Renal cortical epithelial cell (primary cell): ENCODE data around the gene HDAC8. TPM values are rescaled to one million over a fixed set of nuclear protein-coding genes. Genes with fewer than 3 reads are reported as not detected.
A peak's percentile ranks its signal among the peaks of the same experiment; 100 is the strongest.
"Not testable (repeated sequence)": the region's sequence is repeated elsewhere in the genome, so short reads cannot be mapped to it uniquely, and the experiment has no call there.

Source experiments
- DNase-seq: peaks from one replicate; pipeline ENCODE4 v3.0.0-alpha.2; 2011; ENCODE audit warnings: low read depth
- total RNA-seq: library from RNA; depleted of rRNA; stranded (reverse); fragments of >200 nt; gene quantifications from 2 replicates; pipeline ENCODE4 v1.2.3, GENCODE V29; 2014

The HDAC8 gene
- total RNA-seq, 1 donor from 2014 or later, result 48.0 TPM

DNA sequence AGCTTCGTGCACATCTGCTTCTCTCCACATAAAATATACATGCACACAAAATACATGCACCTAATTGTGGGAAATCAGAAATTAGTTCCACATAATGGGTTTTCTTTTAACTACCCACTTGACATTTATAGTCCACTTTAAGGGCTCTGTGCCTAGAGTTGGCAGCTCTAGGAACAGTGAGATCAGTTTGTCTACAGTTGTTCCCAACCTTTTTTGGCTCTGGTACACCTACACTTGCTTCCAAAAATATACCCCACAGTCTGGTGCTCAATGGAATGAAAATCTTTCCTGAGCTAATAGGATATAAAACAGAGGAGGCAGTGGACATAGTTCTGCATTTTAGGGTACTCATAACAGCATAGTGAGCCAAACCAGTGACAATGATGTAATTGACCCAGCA is 36.1 kb downstream of the HDAC8 start:
- no peak for DNase-seq

DNA sequence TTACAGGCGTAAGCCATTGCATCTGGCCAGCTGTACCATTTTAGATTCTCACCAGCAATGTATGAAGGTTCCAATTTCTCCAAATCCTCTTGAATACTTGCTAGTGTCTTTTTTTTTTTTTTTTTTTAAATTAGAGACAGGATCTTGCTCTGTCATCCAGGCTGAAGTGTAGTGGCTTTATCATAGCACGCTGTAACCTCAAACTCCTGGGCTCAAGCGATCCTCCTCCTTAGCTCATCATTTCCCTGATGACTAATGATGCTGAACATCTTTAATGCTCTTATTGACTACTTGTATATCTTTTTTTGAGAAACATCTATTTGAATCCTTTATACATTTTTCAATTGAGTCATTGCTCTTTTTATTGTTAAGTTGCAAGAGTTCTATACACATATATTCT is 40.3 kb downstream of the HDAC8 start:
- no peak for DNase-seq

DNA sequence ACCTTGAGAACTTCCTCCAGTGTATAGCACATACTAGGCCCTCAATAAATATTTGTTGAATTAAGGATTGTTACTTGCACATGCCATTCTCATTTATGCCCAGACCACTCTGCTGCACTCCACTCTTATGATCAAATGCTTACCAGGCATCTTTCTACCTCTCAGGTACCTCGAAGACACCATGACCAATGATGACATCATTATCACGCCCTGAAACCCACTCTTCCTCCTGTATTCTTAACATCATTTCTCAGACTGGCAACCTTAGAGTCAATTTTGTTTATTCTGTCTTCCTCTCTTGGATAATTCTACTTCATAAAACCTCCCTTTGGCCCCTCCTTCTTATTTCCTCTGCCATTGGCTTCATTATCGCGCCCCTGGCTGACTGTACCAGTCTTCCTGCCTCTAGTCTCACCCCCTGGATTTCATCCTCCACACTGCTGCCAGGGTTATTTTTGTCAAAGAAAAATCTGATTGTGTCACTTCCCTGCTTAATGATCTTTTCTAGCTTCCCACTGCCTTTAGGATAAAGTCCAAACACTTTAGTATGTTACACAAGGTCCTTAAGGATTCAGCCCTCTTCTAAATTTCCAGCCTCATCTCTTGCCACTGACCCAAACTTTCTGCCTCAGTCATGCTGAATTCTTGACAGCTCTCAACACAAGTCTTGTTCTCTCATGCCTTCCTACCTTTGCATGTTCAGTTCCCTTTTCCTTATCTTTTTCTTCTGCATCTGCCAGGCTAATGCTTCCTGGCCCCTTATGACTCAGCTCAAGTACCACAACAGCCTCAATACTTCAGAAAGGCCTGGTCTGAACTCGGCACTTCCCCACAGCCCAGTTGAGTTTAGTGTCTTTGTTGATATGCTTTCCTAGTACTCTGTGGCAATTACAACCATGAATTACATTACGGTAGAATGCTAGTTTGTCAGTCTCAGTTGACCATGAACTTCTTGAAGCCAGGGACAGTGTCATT is 45.8 kb downstream of the HDAC8 start:
- no peak for DNase-seq

DNA sequence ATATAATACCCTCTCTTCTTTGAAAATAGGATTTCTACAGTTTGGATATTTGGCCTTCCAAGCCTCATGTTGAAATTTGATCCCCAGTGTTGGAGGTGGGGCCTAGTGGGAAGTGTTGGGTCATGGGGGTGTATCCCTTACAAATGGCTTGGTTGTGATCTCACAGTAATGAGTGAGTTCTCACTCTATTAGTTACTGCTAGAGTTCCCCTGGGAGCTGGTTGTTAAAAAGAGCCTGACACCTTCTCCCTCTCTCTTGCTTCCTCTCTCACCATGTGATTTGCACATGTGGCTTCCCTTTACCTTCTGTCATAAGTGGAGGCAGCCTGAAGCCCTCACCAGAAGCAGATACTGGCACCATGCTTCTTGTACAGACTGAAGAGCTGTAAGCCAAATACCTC is 73.9 kb downstream of the HDAC8 start:
- DNase-seq, result peak; percentile 7

DNA sequence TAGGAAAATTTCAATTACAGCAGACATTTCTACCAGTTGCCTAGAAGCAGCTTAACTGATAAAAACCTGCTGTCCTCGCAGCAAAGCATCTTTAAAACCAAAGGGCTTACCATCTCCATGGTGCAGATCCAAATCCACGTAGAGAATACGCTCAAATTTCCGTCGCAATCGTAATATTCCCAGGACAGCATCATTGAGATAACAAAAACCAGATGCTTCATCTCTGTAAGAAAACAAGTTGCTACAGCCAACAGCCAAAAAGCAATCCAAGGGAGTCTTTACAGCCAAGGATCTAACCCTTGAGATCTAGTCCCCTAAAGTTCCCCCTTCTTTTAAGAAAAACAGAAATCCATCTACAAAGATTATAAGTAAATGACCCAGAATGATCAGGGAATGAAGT is 77.6 kb downstream of the HDAC8 start:
- DNase-seq, result no peak

DNA sequence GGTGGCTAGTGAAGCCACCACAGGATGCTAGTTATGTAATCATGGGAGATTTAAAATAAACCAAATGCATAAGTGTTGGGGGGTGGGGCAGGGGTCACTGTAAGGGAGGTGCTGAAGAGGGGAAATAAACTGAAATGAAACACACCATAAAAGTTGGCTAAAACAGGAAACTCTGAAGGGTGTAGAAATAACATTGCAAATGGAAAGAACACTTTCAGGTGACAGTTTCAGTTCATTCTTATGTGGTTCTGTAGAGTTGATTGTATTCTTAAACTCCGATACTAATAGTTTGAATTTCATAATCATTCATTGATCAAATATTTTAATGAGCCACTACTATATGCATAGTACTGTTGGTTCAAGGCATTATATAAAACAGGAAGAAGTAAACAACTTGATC is 80.1 kb downstream of the HDAC8 start:
- DNase-seq, result no peak

DNA sequence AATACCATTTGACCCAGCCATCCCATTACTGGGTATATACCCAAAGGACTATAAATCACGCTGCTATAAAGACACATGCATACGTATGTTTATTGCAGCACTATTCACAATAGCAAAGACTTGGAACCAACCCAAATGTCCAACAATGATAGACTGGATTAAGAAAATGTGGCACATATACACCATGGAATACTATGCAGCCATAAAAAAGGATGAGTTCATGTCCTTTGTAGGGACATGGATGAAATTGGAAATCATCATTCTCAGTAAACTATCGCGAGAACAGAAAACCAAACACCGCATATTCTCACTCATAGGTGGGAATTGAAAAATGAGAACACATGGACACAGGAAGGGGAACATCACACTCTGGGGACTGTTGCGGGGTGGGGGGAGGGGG is 82.4 kb downstream of the HDAC8 start:
- DNase-seq, result not testable (repeated sequence)

DNA sequence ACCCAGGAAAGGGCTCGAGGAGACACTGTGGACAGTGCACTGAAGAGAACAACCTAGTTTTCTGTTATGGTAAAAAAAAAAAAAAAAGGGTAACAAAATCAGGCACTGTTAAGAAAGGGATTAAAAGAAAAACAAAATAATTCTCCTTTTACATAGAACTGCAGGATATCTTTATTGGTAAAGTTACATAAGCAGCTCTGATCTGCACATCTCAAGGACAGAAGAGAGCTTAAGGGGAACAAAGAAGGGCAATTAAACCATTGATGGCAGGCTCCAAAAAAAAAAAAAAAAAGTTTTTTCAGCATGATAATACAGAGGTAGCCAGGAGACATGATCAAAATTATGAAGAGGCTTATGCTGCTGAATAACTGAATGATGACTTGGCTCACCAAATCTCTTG is 85.0 kb downstream of the HDAC8 start:
- no peak for DNase-seq

DNA sequence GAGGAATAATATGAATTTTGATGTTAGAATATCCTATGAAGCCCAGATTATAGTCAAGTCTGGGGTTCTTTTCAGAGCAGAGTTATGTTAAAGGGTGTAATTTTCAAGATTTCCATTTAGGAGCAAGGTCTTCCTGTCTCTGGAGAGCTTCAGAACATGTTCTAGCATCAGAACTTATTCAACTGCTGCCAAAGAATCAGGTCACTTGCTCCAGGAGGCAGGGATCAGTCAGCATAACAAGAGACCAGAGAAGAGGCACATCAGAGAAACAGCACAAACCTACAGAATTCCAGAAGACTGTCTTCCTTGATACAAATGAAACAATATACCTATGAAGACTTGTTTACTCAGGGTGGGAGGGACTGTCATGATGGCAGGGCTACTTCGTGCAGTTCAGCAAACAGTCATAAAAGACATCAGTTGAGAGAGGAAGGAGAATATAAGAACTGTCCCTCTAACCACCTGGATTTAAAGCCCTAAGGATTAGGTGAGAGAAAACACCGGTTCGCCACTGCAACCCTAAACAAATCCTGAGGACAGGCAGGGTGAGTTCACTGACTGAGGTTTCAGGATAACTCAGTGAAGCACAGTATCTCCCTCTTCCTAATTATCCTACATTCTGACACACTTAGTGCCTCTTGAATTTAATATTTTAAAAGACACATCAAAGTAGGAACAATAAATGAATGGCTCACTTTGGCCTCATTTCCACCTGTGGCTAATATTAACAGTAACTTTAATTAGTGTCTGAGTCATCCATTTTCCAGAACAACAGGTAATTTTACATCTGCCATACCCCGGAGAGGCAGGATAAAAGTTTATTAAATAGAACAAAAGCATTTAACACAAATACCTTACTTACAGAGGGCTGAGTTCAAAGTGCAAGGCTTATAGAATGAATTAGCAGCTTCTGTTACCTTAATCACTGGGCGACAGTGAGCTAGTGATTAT is 93.0 kb downstream of the HDAC8 start:
- no peak for DNase-seq

DNA sequence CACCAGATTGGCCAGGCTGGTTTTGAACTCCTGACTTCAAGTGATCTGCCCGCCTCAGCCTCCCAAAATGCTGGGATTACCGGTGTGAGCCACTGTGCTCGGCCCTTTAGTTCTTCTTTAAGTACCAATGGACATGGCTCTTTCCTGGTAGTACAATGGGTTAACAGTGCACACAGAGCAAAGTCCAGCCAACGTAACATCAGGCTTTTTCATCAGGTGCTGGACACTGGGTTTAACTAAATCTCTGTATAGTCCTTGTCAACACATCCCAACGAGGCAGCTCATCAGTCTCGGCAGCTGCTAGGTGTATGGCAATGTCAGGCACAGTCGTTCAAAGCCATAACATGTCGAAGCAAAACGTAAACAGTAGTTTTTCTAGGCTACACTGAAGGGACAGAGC is 93.8 kb downstream of the HDAC8 start:
- DNase-seq, result no peak

DNA sequence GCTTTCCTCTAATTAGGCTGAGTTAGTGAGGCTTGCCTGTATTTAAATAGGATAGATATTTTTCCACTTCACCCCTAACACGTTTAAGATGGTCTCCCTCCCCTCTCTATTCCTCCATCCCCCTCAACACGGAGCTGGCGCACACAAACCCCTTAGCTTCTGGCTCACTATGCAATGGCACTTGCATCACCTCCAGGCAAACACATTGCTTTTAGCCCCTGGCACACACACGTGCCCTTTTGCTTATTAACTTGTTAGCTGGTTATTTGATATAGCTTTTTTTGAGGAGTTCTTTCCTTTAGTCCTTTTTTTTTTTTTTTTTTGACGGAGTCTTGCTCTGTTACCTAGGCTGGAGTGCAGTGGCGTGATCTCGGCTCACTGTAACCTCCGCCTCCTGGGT is 94.3 kb downstream of the HDAC8 start:
- DNase-seq, result no peak

DNA sequence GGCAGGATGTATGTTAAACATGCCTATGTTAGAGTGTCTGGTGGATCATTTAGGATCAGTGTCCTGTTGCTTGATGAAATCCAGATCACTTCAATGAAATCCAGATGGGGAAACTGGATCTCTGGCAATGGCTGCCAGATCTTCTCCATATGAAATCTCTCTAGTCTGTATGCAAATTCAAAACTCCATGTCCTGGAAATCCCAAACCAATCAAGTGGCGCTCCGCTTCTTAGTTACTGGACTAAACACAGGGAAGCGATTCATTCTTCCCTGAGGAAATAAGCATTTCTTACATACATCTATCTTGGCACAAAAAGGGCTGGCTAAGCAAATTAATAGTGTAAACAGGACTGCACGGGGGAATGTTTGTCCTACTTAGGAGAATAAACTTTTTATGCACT is 94.9 kb downstream of the HDAC8 start:
- no peak for DNase-seq

DNA sequence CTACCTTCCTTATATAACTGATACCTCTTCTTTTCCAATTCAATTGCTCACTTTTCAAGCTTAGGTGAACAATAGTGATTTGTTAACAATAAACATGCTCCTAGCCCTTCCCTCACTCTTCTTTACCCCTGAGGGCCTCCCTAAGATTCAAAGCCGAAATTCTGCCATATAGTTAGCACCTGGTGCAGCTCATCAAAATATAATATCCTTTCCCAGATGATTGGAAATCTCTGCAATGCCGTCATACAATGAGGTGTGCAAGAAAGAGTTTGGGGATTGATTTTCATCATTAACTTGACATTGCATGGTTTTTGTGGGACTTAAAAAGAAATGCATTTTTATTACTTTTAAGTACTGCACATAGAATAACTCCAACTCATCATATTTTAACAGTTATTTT is 95.3 kb downstream of the HDAC8 start:
- no peak for DNase-seq

DNA sequence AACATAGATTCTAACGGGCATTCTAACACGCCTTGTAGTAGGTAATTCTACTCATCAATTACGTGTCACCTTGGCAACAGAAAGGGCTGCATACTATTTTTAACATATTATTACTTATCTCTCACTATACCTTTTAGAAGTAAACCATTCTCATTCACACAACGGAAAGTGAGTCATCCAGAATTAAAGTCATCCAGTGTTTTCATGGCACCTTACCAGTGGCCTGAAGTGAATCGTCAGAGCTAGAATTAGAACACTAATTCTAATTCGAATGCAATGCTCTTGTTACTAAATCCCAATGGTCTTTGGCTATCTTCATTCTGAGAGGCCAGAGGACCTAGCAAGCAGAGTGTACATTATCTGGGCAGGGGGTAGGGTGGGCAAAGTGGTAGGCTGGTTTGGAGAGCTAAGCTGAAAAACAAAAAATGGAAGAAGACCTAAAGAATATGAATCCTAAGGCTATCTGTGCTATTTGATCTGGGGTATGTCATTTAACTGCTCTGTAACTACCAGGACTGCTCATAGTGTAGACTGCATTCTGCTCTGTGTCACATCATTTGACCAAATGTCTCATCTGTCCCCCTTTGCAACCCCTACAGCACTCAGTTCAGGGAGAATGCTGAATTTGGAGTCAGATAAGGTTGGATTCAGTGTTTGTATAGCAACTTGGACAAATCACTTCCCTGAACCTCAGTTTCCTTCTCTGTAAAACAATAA is 96.5 kb downstream of the HDAC8 start:
- no peak for DNase-seq

DNA sequence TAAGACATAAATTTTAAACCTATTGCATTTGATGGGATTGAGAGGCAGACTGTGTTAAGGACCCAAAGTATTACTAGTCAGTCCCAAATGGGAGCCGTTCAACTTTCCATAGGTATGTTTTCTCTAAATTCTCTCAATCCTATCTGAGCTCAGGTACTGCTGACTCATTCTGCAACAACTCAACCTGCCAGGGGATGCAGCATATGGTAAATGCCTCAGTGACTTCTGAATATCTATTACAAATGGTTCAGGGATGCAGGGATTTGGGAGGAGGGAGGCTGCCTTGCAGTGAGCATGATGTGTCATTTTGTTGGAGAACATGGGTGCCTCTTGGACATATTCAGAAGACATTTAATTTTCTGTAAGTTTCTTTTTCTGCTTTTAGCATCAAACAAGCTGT is 97.3 kb downstream of the HDAC8 start:
- DNase-seq, result no peak

DNA sequence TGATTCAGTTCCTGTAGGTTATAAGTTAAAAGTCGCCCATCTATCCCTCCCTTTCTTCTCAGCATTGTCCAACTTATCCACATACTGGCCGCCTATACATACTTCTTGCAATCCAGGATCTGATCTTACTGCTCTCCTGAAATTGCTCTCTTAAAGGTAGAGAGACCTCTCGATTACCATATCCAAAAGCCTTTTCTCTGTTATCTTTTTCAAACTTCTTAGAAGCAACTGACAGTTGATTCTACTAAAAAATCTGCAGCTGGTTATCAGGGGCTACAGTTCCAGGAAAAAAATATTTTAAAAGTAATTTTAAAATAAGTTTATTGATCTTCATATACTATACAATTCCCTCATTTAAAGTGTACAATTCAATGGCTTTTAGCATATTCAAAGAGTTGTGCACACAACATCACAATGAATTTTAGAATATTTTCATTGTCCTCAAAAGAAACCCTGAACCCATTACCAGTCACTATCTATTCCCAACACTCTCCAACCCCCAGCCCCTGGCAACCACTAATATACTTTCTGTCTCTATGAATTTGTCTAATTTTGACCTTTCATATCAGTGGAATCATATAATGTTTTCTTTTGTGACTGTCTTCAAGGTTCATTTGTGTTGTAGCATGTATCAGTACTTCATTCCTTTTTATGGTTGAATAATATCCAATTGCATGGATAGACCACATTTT is 102.0 kb downstream of the HDAC8 start:
- DNase-seq, result no peak

DNA sequence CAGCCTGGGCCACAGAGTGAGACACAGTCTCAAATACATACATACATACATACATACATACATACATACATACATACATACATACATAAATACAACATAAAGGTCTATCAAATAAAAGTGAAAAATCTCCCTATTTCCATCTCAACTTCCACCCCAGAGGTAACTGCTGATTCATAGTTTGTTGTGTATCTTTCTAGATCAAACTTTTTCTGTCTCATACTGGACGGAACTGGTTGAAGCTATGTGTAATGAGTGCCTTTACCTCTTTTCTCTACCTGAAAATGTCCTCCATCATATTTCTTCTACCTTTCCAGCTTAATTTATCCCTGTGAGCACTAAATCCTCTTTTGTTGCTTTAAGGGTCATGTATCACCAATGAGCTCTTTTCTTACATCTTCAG is 102.5 kb downstream of the HDAC8 start:
- DNase-seq, result no peak

DNA sequence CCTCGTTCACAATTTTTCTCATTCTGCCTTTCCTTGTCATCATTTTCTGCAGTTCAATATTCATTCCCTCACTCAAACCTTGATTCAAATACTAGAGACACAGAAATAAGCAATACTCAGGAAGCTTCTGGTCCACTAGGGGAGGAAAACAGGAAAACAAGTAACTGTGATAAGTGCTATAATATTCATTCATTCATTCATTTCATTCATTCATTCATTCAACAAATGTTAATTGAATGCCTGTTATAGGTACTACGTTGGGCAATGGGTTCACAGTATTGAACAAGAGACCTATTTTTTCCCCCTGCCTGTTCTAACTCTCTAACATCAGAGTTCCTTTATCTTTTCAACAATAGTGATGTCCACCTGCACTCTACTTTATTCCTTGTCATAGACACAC is 104.0 kb downstream of the HDAC8 start:
- DNase-seq, result no peak

DNA sequence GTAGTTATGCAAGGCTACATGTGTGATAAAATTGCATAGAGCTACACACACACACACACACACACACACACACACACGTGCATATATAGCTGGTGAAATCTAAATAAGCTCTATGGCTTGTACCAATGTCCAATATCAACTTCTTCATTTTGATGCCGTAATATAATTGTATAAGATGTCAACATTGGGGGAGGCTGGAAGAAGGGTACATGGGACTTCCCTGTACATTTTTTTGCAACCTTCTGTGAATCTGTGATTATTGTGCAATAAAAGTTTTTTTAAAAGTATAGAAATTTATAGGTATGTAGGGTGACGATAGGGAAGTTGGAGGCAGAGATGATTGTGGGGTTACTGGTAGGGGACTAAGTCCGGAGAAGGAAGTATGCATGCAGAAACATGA is 105.5 kb downstream of the HDAC8 start:
- no peak for DNase-seq

DNA sequence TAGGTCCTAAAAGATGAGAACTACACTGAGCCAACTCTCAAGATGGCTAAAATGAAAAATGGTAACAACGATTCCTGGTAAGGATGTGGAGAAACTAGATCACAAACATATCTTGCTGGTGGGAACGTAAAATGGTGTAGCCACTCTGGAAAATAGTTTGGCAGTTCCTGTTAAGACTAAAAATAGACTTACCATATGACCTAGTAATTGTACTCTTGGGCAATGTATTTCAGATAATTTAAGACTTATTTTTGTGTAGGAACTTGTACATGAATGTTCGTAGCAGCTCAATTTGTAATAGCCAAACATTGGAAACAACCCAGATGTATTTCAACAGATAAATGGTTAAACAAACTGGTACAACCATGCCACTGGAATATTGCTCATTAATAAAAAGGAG is 106.2 kb downstream of the HDAC8 start:
- no peak for DNase-seq

DNA sequence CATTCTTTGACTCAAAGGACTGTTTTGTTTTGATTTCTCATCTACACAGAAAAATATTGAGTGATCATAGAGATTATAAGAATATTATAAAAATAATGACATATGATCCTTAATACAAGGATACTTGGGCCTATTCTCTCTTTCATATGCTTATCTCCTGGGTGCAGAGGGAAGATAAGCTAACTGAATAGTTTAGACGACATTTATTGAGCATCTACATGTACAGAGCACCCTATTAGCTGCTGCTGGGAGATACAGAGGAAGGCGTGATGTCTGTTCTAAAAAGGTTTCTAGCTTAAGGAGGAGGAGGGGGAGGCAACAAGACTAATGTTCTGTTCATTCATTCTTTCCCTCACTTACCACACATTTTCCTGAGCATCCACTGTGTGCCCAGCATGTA is 106.8 kb downstream of the HDAC8 start:
- DNase-seq, result no peak
